MCF 10A (cell line): ENCODE results near the gene GASK1A. TPM values are rescaled to one million over a fixed set of nuclear protein-coding genes. Genes with fewer than 3 reads are reported as not detected.
A peak's percentile ranks its signal among the peaks of the same experiment; 100 is the strongest.

ENCODE experiments used
- BruUV-seq: library from RNA; stranded (reverse); fragments of 400-500 nt; replicated peaks from 2 replicates; lab custom pipeline; 2021; lab: Mats Ljungman, UMichigan
- CTCF ChIA-PET: fragments of 300-600 bp; sonication (Branson Sonifier 250); formaldehyde crosslinking; extraction: SDS; loops from one replicate; lab custom pipeline; 2021; ENCODE audit warnings: antibody characterized with exemption, inconsistent platforms; lab: Yijun Ruan, JAX
- POLR2A ChIA-PET: fragments of 300-600, 350-650 bp; sonication (Branson Sonifier 250); formaldehyde crosslinking; extraction: SDS; loops from one replicate; lab custom pipeline; 2020; ENCODE audit warnings: antibody characterized with exemption, inconsistent platforms; lab: Yijun Ruan, JAX
- DNase-seq: peaks from one replicate; pipeline ENCODE4 v3.0.0-alpha.2; 2018; ENCODE audit not compliant: unreplicated experiment
- H3K27ac Mint-ChIP-seq: one replicate; pipeline ENCODE4 v1.8.0; 2022; ENCODE audit warnings: mild to moderate bottlenecking, low read depth, mixed read lengths; ENCODE audit not compliant: unreplicated experiment
- H3K27me3 Mint-ChIP-seq: one replicate; pipeline ENCODE4 v1.8.0; 2022; ENCODE audit warnings: mixed read lengths; ENCODE audit not compliant: insufficient read depth, unreplicated experiment
- H3K36me3 Mint-ChIP-seq: one replicate; pipeline ENCODE4 v1.8.0; 2022; ENCODE audit warnings: mild to moderate bottlenecking, moderate library complexity, mixed read lengths; ENCODE audit not compliant: insufficient read depth, unreplicated experiment
- H3K4me1 Mint-ChIP-seq: one replicate; pipeline ENCODE4 v1.8.0; 2022; ENCODE audit warnings: mixed read lengths; ENCODE audit not compliant: insufficient read depth, unreplicated experiment
- H3K4me3 Mint-ChIP-seq: one replicate; pipeline ENCODE4 v1.8.0; 2022; ENCODE audit warnings: mild to moderate bottlenecking, moderate library complexity, mixed read lengths; ENCODE audit not compliant: unreplicated experiment
- H3K9me3 Mint-ChIP-seq: one replicate; pipeline ENCODE4 v1.8.0; 2022; ENCODE audit warnings: mixed read lengths; ENCODE audit not compliant: unreplicated experiment
- intact Hi-C: fragments of 100-400 bp; cut with micrococcal nuclease; formaldehyde crosslinking; loops from 2 replicates; pipeline ENCODE4 v1.14.1; 2022
- total RNA-seq: library from RNA; stranded (reverse); gene quantifications from 2 replicates; pipeline ENCODE4 v1.2.3, GENCODE V29; 2022
- TF ChIP-seq, protein P1 (sequence below): fragments of 200-600 bp; IDR thresholded peaks from one replicate; pipeline ENCODE4 v1.8.0; 2022; ENCODE audit warnings: antibody characterized with exemption, mild to moderate bottlenecking; ENCODE audit not compliant: unreplicated experiment

The GASK1A gene
- total RNA-seq, 1 experiment from 2014 or later: not detected

DNA sequence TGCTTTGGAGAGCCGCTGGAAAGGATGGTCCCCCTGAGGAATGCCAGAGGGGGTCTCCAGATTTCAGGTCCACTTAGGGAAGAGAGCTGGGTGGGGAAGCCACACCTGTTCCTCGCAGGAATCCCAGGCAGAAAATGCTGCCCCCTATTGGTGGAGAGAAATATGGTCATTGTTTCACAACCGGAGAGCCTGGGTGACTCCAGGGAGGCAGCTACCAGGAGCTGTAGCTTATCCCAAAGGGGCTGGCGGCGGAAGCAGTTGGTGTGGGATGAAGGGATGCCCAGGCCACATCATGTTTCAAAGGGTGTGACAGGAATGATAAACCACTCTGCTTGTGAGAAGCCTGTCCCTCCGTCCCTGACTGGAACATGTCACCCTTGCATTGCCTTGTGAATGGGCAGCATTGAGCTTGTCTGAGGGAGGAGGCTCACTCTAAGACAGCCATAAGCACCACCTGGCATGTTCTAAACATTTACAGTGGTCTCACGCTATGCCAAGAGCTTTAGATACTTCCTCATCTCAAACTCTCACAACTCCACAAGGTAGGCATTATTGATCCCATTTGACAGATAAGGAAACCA is 92.3 kb downstream of the GASK1A start:
- TF ChIP-seq, protein P1, sequence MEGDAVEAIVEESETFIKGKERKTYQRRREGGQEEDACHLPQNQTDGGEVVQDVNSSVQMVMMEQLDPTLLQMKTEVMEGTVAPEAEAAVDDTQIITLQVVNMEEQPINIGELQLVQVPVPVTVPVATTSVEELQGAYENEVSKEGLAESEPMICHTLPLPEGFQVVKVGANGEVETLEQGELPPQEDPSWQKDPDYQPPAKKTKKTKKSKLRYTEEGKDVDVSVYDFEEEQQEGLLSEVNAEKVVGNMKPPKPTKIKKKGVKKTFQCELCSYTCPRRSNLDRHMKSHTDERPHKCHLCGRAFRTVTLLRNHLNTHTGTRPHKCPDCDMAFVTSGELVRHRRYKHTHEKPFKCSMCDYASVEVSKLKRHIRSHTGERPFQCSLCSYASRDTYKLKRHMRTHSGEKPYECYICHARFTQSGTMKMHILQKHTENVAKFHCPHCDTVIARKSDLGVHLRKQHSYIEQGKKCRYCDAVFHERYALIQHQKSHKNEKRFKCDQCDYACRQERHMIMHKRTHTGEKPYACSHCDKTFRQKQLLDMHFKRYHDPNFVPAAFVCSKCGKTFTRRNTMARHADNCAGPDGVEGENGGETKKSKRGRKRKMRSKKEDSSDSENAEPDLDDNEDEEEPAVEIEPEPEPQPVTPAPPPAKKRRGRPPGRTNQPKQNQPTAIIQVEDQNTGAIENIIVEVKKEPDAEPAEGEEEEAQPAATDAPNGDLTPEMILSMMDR: peak; percentile 41
- DNase-seq: peak; percentile 24
- Mint-ChIP-seq H3K27ac (no peak overlapping the region), H3K9me3 (no peaks in the 10 kb centered on the region), H3K27me3 (no peaks in the 10 kb centered on the region), H3K4me3 (no peak overlapping the region), H3K36me3 (no peaks in the 10 kb centered on the region), H3K4me1 (peaks cover under 1% of the 10 kb centered on the region)
- intact Hi-C loops: no loop called here
- POLR2A ChIA-PET: no interaction called here
- no TSS peak for BruUV-seq
- CTCF ChIA-PET: interaction anchor here (0.6 to 1.3 kb wide), 4 partner anchors 13 to 256 kb away, joined by 3 to 8 read pairs (median 4); no protein-coding TSS in a partner anchor

DNA sequence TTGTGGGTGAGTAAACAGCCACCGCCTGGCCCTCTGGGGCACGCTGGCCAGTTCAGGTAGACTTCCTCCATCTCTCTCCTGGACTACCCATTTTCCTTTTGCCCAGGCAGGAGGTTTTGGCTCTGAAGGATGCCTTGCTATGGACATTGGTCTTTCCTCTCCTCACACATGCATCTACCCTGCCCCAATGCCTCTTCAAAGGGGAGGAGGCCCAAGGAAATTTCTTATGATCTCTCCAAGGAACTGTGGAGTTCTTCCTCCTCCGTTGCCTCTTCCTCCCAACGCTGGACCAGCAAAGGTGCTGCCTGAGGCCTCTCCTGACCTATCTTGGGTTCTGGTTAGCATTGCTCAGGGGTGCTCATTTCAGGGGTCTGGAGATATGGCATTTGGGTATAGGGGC is 93.2 kb downstream of the GASK1A start:
- Mint-ChIP-seq H3K27me3 (no peaks in the 10 kb centered on the region), H3K27ac (peak overlapping the region; percentile 6), H3K9me3 (no peaks in the 10 kb centered on the region), H3K36me3 (no peaks in the 10 kb centered on the region), H3K4me1 (peaks cover 7% of the 10 kb centered on the region), H3K4me3 (no peak overlapping the region)
- intact Hi-C loops: no loop called here
- no peak for DNase-seq
- BruUV-seq: no TSS peak
- TF ChIP-seq, protein P1: no peak
- ChIA-PET POLR2A (interaction anchor here (1.2 kb wide), 1 partner anchor 34 kb away, joined by 3 read pairs; no protein-coding TSS in a partner anchor), CTCF (interaction anchor here (1.1 kb wide), 1 partner anchor 110 kb away, joined by 4 read pairs; no protein-coding TSS in a partner anchor)

DNA sequence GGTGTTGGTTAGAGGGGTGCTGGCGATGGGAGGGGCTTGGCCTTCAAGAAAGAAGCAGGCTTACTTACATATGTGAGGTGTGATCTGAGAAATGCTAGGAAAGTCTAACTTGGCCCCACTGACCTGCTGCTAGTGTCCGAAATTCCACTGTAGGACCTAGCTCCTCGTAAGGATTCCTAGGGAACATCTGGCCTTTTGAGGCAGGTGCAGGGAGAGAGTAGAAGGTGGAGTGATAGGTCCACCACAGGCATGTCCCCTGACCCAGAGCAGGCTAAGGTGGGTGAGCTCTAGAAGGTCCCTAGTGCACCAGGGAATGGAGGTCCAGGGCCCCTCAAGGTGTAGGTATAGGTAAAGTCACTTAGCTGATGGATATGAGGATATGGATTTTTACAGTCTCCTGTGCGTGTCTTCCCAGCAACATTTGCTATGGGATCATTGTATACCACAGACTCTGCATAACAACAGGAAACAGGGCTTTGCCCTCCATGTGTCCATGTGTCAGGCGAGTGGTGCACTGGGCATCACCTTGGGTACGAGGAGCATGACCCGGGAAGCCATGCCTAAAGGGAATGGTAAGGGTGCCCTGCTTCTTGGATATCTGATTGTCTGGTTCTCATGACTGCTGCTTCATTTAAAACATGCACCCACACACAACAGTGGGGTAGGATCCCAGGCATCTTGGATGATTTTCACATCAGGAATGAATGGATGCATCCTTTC is 94.2 kb downstream of the GASK1A start:
- intact Hi-C loops: no loop called here
- peak overlapping the region; percentile 6 for H3K27ac Mint-ChIP-seq
- TF ChIP-seq, protein P1: no peak
- peaks cover 7% of the 10 kb centered on the region for H3K4me1 Mint-ChIP-seq
- no peak for DNase-seq
- H3K27me3 Mint-ChIP-seq: no peaks in the 10 kb centered on the region
- H3K36me3 Mint-ChIP-seq: no peaks in the 10 kb centered on the region
- no peaks in the 10 kb centered on the region for H3K9me3 Mint-ChIP-seq
- POLR2A ChIA-PET: interaction anchor here (1.2 kb wide), 1 partner anchor 33 kb away, joined by 3 read pairs; no protein-coding TSS in a partner anchor
- CTCF ChIA-PET: interaction anchor here (0.9 to 1.1 kb wide), 2 partner anchors 93 to 111 kb away, joined by 4 read pairs; no protein-coding TSS in a partner anchor
- no TSS peak for BruUV-seq
- H3K4me3 Mint-ChIP-seq: no peak overlapping the region

DNA sequence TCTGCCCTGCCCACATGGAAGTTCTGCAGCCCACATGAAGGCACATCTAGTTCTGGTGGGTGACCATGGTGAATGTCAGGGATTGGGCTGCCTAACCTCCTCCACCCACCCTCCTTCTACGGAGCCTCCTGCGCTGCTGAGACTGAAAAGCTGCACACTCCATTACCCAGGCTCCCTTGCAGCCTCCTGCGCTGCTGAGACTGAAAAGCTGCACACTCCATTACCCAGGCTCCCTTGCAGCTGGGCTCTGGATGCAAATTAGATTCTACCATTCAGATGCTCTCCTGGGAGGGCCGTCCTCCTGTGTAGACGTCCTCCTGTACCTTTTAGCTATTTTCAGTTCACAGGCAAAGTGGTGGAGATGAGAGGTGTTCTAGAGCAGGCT is 94.7 kb downstream of the GASK1A start:
- Mint-ChIP-seq H3K27me3 (no peaks in the 10 kb centered on the region), H3K9me3 (no peaks in the 10 kb centered on the region), H3K4me1 (peaks cover 7% of the 10 kb centered on the region), H3K36me3 (no peaks in the 10 kb centered on the region), H3K4me3 (no peak overlapping the region), H3K27ac (no peak overlapping the region)
- BruUV-seq: no TSS peak
- ChIA-PET POLR2A (no interaction called here), CTCF (interaction anchor here (0.7 kb wide), 1 partner anchor 86 kb away, joined by 3 read pairs; no protein-coding TSS in a partner anchor)
- TF ChIP-seq, protein P1: no peak
- intact Hi-C loops: no loop called here
- DNase-seq: no peak
